Heart right ventricle (tissue), 16 donors: ENCODE data around the gene ACAP3. TPM values are rescaled to one million over a fixed set of nuclear protein-coding genes. Genes with fewer than 3 reads are reported as not detected.

ENCODE experiments used
- ATAC-seq, 8 donors: fragments of 200-7000 bp; cut with Tn5 transposase; one replicate each; pipeline ENCODE4 v1.9.1; 2020; ENCODE audit warnings: mild to moderate bottlenecking in 8 of 8, moderate library complexity in 8 of 8, moderate number of reproducible peaks in 1 of 8
- DNase-seq, 2 donors: peaks; one replicate each; pipeline ENCODE4 v3.0.0-alpha.2; 2020
- H3K27ac ChIP-seq, 10 donors: fragments of 200-600 bp; sonication (generic) in 2 of 10; one replicate each; pipeline versions ENCODE4 v1.5.0 to v1.8.0; 2020 to 2022; ENCODE audit warnings: mild to moderate bottlenecking in 3 of 10
- H3K27me3 ChIP-seq, 7 donors: fragments of 200-600 bp; one replicate each; pipeline ENCODE4 v1.8.0; 2021 to 2022; ENCODE audit warnings: mild to moderate bottlenecking in 2 of 7
- H3K36me3 ChIP-seq, 9 donors: fragments of 200-600 bp; sonication (generic) in 1 of 9; one replicate each; pipeline versions ENCODE4 v1.5.0 to v1.8.0; 2020 to 2022; ENCODE audit warnings: mild to moderate bottlenecking in 2 of 9
- H3K4me1 ChIP-seq, 9 donors: fragments of 200-600 bp; sonication (generic) in 1 of 9; one replicate each; pipeline versions ENCODE4 v1.5.0 to v1.8.0; 2020 to 2022; ENCODE audit warnings: mild to moderate bottlenecking in 4 of 9
- H3K4me3 ChIP-seq, 10 donors: fragments of 200-600 bp; sonication (generic) in 2 of 10; one replicate each; pipeline versions ENCODE4 v1.5.0 to v1.8.0; 2020 to 2022; ENCODE audit warnings: mild to moderate bottlenecking in 7 of 10, moderate library complexity in 2 of 10
- H3K9me3 ChIP-seq, 11 donors: fragments of 200-600 bp in 10 of 11; sonication (generic) in 2 of 11; one replicate each; pipeline versions ENCODE4 v1.5.0 to v1.8.0; 2013 to 2022; ENCODE audit warnings: mild to moderate bottlenecking in 2 of 11, control low read depth in 1 of 11, moderate library complexity in 1 of 11
- WGBS, 2 donors: extraction: QIAGEN DNeasy Blood & Tissue Kit; methylation state at CpG; one replicate each; pipeline ENCODE4 v1.1.7; 2013; ENCODE audit warnings: inconsistent platforms in 1 of 2; 5-methylcytosine and 5-hydroxymethylcytosine counted together
- intact Hi-C, 10 donors: fragments of 100-400 bp; cut with DNase I; formaldehyde crosslinking; loops; one replicate each; pipeline versions ENCODE4 v1.11.1 to v1.14.2; 2022
- polyA plus RNA-seq, 2 donors: library from polyadenylated mRNA; stranded (reverse); fragments of 200-250 nt; gene quantifications; one replicate each; pipeline ENCODE4 v1.2.3, GENCODE V29; 2013
- total RNA-seq, 10 donors: library from RNA; stranded (reverse); fragmentation: NEBNext Ultra II Directional in 3 of 10; extraction: Animal tissue kit (Norgen Biotek cat#: 25700) in 3 of 10; gene quantifications; one replicate each; pipeline versions ENCODE4 v1.2.1 to v1.2.4, GENCODE V29; 2021 to 2023
- TF ChIP-seq, protein P1 (sequence below), 9 donors: fragments of 200-600 bp; sonication (generic) in 2 of 9; IDR thresholded peaks; one replicate each; pipeline versions ENCODE4 v1.5.0 to v1.8.0; 2021 to 2022; ENCODE audit warnings: antibody characterized with exemption in 9 of 9, mild to moderate bottlenecking in 5 of 9, moderate library complexity in 1 of 9
- donor health status: Arrhythmogenic right ventricular cardiomyopathy.
- donor health status: ischemic (EF 13 %, LVEDD 7.1; RV severe dilation, severe dysfunction).
- donor health status: healthy with polysubstance abuse.
- donor health status: DM: no; HTN: yes; CAD: no.
- donor health status: DM: no; HTN: no; CAD: no.
- donor health status: ischemic (EF 25% LVEDD 6.9; RV normal size, moderate dysfunction).
- donor health status: ischemic (EF 25% LVEDD 5.7; RV mildly dilated, moderate dysfunction).
- donor health status: healthy.
- donor health status: DM: yes; HTN: yes; CAD: no.
- donor health status: Ischemic cardiomyopathy.
- donor health status: ischemic (EF 35%, LVEDD 5.7; RV mildly dilated, moderate dysfunction).
- donor health status: nonischemic (EF 11% LVEDD 7.7; RV severe dilation, severe dysfunction).
- donor health status: DM: yes; HTN: yes; CAD: no.
- donor health status: PGD.
- donor health status: ischemic (EF 29% LVEDD 5.4; RV normal size, mild dysfunction).
- donor health status: nonischemic (EF 23%, LVEDD 6.1; RV moderate dilation, normal function).

The ACAP3 gene
- total and polyA plus RNA-seq, 12 donors, result 22.2 to 152 (median 30.4) TPM

DNA sequence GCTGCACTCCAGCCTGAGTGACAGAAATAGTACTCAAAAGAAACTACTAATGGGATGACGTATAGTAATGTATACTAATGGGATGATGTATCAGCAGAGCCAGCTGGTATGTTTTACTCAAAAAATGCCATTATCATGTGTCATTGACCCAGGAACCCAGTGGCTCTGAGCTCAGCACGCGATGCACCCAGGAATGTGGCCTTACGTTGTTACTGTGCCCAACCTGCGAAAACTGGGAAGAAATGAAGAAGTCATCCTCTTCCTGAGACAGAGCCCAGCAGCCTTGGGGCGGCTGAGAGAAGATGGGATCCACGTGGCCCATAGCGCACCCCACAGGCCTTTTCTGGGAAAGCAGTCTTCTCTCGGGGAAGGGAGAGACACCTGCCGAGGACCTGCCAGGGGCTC, 42.9 kb downstream of the ACAP3 start:
- no peak overlapping the region for H3K27ac ChIP-seq
- no peak overlapping the region for H3K4me3 ChIP-seq
- TF ChIP-seq, protein P1, sequence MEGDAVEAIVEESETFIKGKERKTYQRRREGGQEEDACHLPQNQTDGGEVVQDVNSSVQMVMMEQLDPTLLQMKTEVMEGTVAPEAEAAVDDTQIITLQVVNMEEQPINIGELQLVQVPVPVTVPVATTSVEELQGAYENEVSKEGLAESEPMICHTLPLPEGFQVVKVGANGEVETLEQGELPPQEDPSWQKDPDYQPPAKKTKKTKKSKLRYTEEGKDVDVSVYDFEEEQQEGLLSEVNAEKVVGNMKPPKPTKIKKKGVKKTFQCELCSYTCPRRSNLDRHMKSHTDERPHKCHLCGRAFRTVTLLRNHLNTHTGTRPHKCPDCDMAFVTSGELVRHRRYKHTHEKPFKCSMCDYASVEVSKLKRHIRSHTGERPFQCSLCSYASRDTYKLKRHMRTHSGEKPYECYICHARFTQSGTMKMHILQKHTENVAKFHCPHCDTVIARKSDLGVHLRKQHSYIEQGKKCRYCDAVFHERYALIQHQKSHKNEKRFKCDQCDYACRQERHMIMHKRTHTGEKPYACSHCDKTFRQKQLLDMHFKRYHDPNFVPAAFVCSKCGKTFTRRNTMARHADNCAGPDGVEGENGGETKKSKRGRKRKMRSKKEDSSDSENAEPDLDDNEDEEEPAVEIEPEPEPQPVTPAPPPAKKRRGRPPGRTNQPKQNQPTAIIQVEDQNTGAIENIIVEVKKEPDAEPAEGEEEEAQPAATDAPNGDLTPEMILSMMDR (IDR thresholded peaks at IDR 0.05), result peak in 1 of 9 donors; percentile 10
- 81 to 82% methylated on average over 10 of the region's 10 CpGs for WGBS, 2 donors
- peaks cover 2 to 37% (median 21%) of the 10 kb centered on the region in 9 donors for H3K4me1 ChIP-seq
- H3K36me3 ChIP-seq, result peaks cover 0 to 95% (median 28%) of the 10 kb centered on the region in 9 donors
- no peaks in the 10 kb centered on the region for H3K9me3 ChIP-seq
- no peak for ATAC-seq
- intact Hi-C loops, result no loop called here
- DNase-seq, result no peak
- no peaks in the 10 kb centered on the region for H3K27me3 ChIP-seq

DNA sequence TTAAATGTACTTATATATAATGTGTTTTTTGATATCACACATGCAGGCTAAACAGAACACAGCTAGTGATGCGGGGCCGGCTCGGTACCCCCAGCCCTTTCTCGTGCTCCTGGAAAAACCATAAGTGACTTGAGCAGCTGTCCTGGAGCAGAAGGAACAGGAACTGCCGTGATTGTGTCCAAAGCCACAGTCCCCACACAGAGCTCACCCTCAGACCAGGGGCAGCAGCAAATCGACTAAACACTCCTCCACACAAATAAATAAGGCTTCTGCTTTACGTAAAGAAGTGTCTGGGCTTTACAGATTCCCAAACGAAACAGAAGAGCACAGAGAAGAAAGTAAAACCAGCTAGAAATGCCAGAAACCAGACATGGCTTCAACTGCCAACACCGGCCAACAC, 43.7 kb downstream of the ACAP3 start:
- DNase-seq, result no peak
- no peaks in the 10 kb centered on the region for H3K27me3 ChIP-seq
- H3K9me3 ChIP-seq, result no peaks in the 10 kb centered on the region
- H3K27ac ChIP-seq, result no peak overlapping the region
- WGBS, 2 donors, result 88 to 92% methylated on average over 9 of the region's 9 CpGs
- no peak overlapping the region for H3K4me3 ChIP-seq
- H3K36me3 ChIP-seq, result peaks cover 0 to 97% (median 28%) of the 10 kb centered on the region in 9 donors
- peaks cover 0 to 40% (median 22%) of the 10 kb centered on the region in 9 donors for H3K4me1 ChIP-seq
- TF ChIP-seq, protein P1 (IDR thresholded peaks at IDR 0.05), result no peak
- no peak for ATAC-seq
- intact Hi-C loops, result no loop called here

DNA sequence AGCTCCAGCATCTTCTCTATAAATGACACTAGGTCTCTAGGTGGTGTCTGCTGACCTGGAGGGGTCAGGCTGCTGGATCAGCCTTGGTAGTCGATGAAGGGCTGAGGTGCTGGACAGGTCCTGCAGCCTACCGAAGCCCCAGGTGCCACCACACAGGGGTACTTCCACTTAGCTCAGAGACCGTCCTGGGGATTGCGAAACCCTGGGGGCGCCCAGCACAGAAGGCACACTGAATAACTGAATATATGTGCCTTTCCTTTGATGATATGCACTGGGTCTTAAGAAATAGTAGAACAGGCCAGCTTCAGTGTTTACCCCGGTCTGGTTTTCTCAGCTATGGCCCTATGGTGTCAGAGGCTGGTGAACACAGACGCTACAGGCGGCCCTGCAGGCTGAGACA, 45.0 kb downstream of the ACAP3 start:
- peaks cover 0 to 90% (median 28%) of the 10 kb centered on the region in 9 donors for H3K36me3 ChIP-seq
- no peak for ATAC-seq
- H3K27ac ChIP-seq, result no peak overlapping the region
- DNase-seq, result no peak
- 93 to 95% methylated on average over 8 of the region's 8 CpGs for WGBS, 2 donors
- no peak overlapping the region for H3K4me3 ChIP-seq
- no peaks in the 10 kb centered on the region for H3K9me3 ChIP-seq
- H3K27me3 ChIP-seq, result no peaks in the 10 kb centered on the region
- TF ChIP-seq, protein P1 (IDR thresholded peaks at IDR 0.05), result no peak
- peaks cover 0 to 35% (median 22%) of the 10 kb centered on the region in 9 donors for H3K4me1 ChIP-seq
- intact Hi-C loops, result no loop called here

DNA sequence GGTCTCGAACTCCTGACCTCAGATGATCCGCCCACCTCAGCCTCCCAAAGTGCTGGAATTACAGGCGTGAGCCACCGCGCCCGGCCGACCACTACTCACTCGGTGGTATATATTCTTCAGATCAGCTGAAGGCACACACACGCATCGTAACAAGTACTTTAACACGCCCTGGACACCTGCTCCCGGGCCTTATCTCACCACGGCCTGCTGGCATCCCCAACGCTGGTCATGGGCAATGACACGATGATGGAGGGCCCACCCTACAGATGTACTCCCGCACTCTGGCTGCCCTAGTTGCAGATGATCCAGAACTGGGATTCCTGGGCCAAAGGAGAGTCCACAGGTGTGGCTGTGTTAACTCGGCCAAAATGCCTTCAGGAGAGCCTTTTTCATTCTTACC, 45.7 kb downstream of the ACAP3 start:
- no peaks in the 10 kb centered on the region for H3K9me3 ChIP-seq
- intact Hi-C loops, result no loop called here
- ATAC-seq, result no peak
- no peak overlapping the region for H3K27ac ChIP-seq
- peaks cover 0 to 35% (median 22%) of the 10 kb centered on the region in 9 donors for H3K4me1 ChIP-seq
- TF ChIP-seq, protein P1 (IDR thresholded peaks at IDR 0.05), result no peak
- peaks cover 0 to 84% (median 28%) of the 10 kb centered on the region in 9 donors for H3K36me3 ChIP-seq
- WGBS, 2 donors, result 95 to 96% methylated on average over 16 to 17 of the region's 17 CpGs
- H3K27me3 ChIP-seq, result no peaks in the 10 kb centered on the region
- DNase-seq, result no peak
- no peak overlapping the region for H3K4me3 ChIP-seq
